ENCODE measurements around the gene ITGAX.

DNA sequence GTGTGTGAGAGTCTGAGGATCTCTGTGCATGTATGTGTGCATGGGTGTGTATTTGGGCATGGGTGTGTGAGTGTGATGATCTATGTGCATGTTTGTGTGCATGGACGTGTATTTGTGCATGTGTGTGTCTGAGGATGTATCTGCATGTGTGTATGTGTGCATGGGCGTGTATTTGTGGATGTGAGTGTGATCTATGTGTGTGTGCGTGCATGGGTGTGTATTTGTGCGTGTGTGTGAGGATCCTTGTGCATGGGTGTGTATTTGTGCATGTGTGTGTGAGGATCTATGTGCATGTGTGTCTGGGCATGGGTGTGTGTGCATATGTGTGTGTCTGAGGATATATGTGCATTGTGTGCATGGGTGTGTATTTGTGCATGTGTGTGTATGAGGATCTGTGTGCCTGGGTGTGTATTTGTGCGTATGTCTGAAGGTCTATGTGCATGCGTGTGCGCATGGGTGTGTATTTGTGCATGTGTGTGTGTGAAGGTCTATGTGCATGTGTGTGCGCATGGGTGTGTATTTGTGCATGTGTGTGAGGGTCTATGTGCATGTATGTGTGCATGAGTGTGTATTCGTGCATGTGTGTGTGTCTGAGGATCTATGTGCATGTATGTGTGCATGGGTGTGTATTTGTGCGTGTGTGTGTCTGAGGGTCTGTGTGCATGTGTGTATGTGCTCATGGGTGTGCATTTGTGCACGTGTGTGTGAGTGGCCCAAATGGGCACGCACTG lies 26.5 kb upstream of the ITGAX start:
- TF ChIP-seq POLR2A (IDR thresholded peaks at IDR 0.05) = no peak
- TF ChIP-seq, protein P1, sequence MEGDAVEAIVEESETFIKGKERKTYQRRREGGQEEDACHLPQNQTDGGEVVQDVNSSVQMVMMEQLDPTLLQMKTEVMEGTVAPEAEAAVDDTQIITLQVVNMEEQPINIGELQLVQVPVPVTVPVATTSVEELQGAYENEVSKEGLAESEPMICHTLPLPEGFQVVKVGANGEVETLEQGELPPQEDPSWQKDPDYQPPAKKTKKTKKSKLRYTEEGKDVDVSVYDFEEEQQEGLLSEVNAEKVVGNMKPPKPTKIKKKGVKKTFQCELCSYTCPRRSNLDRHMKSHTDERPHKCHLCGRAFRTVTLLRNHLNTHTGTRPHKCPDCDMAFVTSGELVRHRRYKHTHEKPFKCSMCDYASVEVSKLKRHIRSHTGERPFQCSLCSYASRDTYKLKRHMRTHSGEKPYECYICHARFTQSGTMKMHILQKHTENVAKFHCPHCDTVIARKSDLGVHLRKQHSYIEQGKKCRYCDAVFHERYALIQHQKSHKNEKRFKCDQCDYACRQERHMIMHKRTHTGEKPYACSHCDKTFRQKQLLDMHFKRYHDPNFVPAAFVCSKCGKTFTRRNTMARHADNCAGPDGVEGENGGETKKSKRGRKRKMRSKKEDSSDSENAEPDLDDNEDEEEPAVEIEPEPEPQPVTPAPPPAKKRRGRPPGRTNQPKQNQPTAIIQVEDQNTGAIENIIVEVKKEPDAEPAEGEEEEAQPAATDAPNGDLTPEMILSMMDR (IDR thresholded peaks at IDR 0.05) = no peak
